B cell (primary cell): Measurements from ENCODE around the gene CEP55.

Source experiments
- EZH2 ChIP-seq: IDR thresholded peaks from 2 replicates; pipeline ENCODE4 v1.6.1; 2012; ENCODE audit warnings: borderline replicate concordance, low read depth, mild to moderate bottlenecking, moderate library complexity, low read length; ENCODE audit not compliant: insufficient read depth, poor library complexity, severe bottlenecking
- TF ChIP-seq, protein P1 (sequence below): fragments of 200-600 bp; IDR thresholded peaks from one replicate; pipeline ENCODE4 v1.8.0; 2022; ENCODE audit warnings: antibody characterized with exemption, mild to moderate bottlenecking

DNA sequence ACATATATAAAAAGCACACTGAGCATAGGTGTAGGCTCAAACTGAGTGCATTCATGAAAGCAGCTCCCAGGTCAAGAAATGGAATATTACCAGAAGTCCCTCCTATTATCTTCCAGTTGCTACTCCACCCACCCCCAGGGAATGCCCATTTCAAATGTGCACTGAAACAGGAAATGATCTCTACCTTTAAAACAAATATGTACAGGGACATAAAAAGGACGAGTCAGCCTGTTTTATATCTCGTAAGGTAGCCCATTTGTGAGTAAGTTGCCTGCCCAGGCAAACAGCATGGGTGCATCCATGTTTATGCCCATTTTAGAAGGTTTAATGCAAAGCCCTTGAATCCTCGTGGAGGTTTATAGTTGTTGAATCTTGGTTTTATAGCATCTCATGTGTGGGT lies 80.5 kb downstream of the CEP55 start:
- TF ChIP-seq, protein P1, sequence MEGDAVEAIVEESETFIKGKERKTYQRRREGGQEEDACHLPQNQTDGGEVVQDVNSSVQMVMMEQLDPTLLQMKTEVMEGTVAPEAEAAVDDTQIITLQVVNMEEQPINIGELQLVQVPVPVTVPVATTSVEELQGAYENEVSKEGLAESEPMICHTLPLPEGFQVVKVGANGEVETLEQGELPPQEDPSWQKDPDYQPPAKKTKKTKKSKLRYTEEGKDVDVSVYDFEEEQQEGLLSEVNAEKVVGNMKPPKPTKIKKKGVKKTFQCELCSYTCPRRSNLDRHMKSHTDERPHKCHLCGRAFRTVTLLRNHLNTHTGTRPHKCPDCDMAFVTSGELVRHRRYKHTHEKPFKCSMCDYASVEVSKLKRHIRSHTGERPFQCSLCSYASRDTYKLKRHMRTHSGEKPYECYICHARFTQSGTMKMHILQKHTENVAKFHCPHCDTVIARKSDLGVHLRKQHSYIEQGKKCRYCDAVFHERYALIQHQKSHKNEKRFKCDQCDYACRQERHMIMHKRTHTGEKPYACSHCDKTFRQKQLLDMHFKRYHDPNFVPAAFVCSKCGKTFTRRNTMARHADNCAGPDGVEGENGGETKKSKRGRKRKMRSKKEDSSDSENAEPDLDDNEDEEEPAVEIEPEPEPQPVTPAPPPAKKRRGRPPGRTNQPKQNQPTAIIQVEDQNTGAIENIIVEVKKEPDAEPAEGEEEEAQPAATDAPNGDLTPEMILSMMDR: no peak
- TF ChIP-seq EZH2: no peak
